H1 (cell line): Measurements from ENCODE around the gene ANO2. TPM values are rescaled to one million over a fixed set of nuclear protein-coding genes. Genes with fewer than 3 reads are reported as not detected.

Experiments used
- JUND ChIP-seq: IDR thresholded peaks from 2 replicates; pipeline ENCODE4 v1.6.1; 2011; ENCODE audit warnings: mild to moderate bottlenecking, improper control_type of control experiment, low read length
- RFX5 ChIP-seq: IDR thresholded peaks from 2 replicates; pipeline ENCODE4 v1.6.1; 2011; ENCODE audit warnings: low read depth, low read length, improper control_type of control experiment, borderline replicate concordance
- SUZ12 ChIP-seq: fragments of 200-600 bp; sonication (generic); IDR thresholded peaks from 2 replicates; pipeline ENCODE4 v1.6.1; 2012; ENCODE audit warnings: mild to moderate bottlenecking, inconsistent platforms, low read length, moderate library complexity, mixed read lengths
- polyA plus RNA-seq, 7 experiments: library from polyadenylated mRNA; depleted of rRNA in 3 of 7; stranded (reverse) in 5 of 7; unstranded in 2 of 7; fragments of >200 nt in 5 of 7; fragments of 200-250 nt in 2 of 7; gene quantifications; 1 replicate in 5 of 7; 2 replicates in 1 of 7; 4 replicates in 1 of 7; pipeline versions ENCODE4 v1.2.1 to v1.2.3, GENCODE V29; 2011 to 2013; ENCODE audit warnings: missing spikeins in 2 of 7, mixed read lengths in 2 of 7
- total RNA-seq: library from RNA; stranded (reverse); fragmentation: NEBNext Ultra II Directional; extraction: Animal tissue kit (Norgen Biotek cat#: 25700); gene quantifications from 2 replicates; pipeline ENCODE4 v1.2.1, GENCODE V29; 2021

The ANO2 gene
- total and polyA plus RNA-seq, 2 of the 8 experiments (the other 6 are each of a cell fraction or from before 2014, with no cell fraction given): 1.9 to 5.5 TPM

- no peak for TF ChIP-seq RFX5
- TF ChIP-seq SUZ12: no peak
- no peak for TF ChIP-seq JUND
Observed at GRCh38 chr12:5520831-5521230, 424.2 kb downstream of the ANO2 start (continued).
